Glutamatergic neuron (in vitro differentiated cells): ENCODE data around the gene EXOC4. TPM values are rescaled to one million over a fixed set of nuclear protein-coding genes. Genes with fewer than 3 reads are reported as not detected.

Experiments
- DNase-seq: peaks from one replicate; pipeline ENCODE4 v3.0.0; 2022
- H3K27ac Mint-ChIP-seq: one replicate; pipeline ENCODE4 v1.8.0; 2020; ENCODE audit warnings: mild to moderate bottlenecking, mixed read lengths, inconsistent platforms; ENCODE audit not compliant: unreplicated experiment
- H3K27me3 Mint-ChIP-seq: one replicate; pipeline ENCODE4 v1.8.0; 2020; ENCODE audit warnings: mild to moderate bottlenecking, moderate library complexity, mixed read lengths, inconsistent platforms; ENCODE audit not compliant: unreplicated experiment
- H3K36me3 Mint-ChIP-seq: one replicate; pipeline ENCODE4 v1.8.0; 2020; ENCODE audit warnings: mild to moderate bottlenecking, mixed read lengths, inconsistent platforms; ENCODE audit not compliant: unreplicated experiment
- H3K4me1 Mint-ChIP-seq: one replicate; pipeline ENCODE4 v1.8.0; 2020; ENCODE audit warnings: mild to moderate bottlenecking, low read depth, mixed read lengths, inconsistent platforms; ENCODE audit not compliant: unreplicated experiment
- H3K4me3 Mint-ChIP-seq: one replicate; pipeline ENCODE4 v1.8.0; 2020; ENCODE audit warnings: mild to moderate bottlenecking, mixed read lengths, inconsistent platforms; ENCODE audit not compliant: unreplicated experiment
- H3K9me3 Mint-ChIP-seq: one replicate; pipeline ENCODE4 v1.8.0; 2020; ENCODE audit warnings: mild to moderate bottlenecking, moderate library complexity, mixed read lengths, inconsistent platforms; ENCODE audit not compliant: unreplicated experiment
- total RNA-seq: library from RNA; stranded (reverse); fragmentation: NEBNext Ultra II Directional; extraction: Animal tissue kit (Norgen Biotek cat#: 25700); gene quantifications from one replicate; pipeline ENCODE4 v1.2.1, GENCODE V29; 2021; ENCODE audit not compliant: unreplicated experiment
- TF ChIP-seq, protein P1 (sequence below): fragments of 200-600 bp; sonication (generic); IDR thresholded peaks from one replicate; pipeline ENCODE4 v1.5.0; 2021; ENCODE audit not compliant: partially characterized antibody, unreplicated experiment

EXOC4 gene
- total RNA-seq, 1 donor from 2014 or later = 73.8 TPM

DNA sequence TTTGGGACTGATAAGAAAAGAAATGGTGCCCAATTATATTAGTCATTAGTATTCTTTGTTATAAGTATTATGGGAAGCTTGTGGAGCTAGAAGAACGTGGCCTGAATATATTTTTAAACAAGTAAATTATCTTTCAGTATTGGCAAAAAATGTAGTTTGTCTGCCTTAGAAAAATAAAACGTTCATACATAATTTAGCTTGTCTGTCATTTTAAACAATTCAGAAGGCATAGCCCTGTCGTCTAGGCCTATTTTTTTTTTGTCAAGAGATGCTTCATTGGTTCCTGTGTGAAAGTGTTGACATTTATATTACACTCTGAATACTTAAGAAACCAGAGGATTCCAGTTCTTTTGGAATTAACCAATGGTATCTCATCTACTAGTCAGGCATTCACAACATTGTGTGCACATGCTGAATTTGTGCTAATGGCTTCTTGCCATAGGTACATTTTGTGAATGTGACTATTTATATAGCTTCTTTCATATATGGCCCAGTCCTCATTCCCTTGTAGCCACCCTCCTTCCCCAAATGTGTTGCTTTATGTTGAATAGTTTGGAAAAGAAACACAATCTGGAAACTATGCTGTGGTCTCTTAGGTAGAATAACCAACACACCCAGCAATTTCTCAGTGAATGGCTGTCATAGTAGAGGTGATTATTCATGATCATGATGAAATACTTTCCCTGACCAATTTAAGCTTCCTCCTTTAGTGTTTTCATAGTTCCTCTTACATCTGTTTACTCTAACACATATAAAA lies 435.8 kb downstream of the EXOC4 start:
- no peak for DNase-seq
- H3K27ac Mint-ChIP-seq = no peak overlapping the region
- H3K4me3 Mint-ChIP-seq = no peak overlapping the region
- H3K36me3 Mint-ChIP-seq = no peaks in the 10 kb centered on the region
- TF ChIP-seq, protein P1, sequence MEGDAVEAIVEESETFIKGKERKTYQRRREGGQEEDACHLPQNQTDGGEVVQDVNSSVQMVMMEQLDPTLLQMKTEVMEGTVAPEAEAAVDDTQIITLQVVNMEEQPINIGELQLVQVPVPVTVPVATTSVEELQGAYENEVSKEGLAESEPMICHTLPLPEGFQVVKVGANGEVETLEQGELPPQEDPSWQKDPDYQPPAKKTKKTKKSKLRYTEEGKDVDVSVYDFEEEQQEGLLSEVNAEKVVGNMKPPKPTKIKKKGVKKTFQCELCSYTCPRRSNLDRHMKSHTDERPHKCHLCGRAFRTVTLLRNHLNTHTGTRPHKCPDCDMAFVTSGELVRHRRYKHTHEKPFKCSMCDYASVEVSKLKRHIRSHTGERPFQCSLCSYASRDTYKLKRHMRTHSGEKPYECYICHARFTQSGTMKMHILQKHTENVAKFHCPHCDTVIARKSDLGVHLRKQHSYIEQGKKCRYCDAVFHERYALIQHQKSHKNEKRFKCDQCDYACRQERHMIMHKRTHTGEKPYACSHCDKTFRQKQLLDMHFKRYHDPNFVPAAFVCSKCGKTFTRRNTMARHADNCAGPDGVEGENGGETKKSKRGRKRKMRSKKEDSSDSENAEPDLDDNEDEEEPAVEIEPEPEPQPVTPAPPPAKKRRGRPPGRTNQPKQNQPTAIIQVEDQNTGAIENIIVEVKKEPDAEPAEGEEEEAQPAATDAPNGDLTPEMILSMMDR = no peak
- H3K27me3 Mint-ChIP-seq = no peaks in the 10 kb centered on the region
- H3K9me3 Mint-ChIP-seq = peaks cover 3% of the 10 kb centered on the region
- no peaks in the 10 kb centered on the region for H3K4me1 Mint-ChIP-seq

DNA sequence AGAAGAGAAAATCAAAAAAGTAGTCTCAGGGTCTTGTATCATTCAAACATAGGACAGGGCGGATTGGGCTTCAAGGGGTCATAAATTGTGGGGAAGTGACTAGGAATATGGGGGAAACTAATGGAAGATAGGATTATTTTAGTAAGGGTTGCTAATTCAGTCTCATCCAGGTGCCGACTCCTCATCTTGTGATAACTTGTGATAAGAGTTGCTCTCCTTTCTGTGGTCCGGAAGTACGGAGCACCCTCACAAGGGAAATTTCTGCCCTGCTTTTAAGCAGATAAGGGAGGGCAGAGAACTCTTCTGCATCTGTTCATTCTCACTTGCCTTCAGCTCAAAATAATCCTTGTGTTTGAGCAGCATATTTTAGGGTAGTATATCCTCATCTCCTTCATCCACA lies 437.9 kb downstream of the EXOC4 start:
- H3K27ac Mint-ChIP-seq = no peak overlapping the region
- TF ChIP-seq, protein P1 = no peak
- no peak for DNase-seq
- H3K9me3 Mint-ChIP-seq = peaks cover 3% of the 10 kb centered on the region
- no peaks in the 10 kb centered on the region for H3K36me3 Mint-ChIP-seq
- H3K4me3 Mint-ChIP-seq = no peak overlapping the region
- H3K27me3 Mint-ChIP-seq = no peaks in the 10 kb centered on the region
- H3K4me1 Mint-ChIP-seq = no peaks in the 10 kb centered on the region

DNA sequence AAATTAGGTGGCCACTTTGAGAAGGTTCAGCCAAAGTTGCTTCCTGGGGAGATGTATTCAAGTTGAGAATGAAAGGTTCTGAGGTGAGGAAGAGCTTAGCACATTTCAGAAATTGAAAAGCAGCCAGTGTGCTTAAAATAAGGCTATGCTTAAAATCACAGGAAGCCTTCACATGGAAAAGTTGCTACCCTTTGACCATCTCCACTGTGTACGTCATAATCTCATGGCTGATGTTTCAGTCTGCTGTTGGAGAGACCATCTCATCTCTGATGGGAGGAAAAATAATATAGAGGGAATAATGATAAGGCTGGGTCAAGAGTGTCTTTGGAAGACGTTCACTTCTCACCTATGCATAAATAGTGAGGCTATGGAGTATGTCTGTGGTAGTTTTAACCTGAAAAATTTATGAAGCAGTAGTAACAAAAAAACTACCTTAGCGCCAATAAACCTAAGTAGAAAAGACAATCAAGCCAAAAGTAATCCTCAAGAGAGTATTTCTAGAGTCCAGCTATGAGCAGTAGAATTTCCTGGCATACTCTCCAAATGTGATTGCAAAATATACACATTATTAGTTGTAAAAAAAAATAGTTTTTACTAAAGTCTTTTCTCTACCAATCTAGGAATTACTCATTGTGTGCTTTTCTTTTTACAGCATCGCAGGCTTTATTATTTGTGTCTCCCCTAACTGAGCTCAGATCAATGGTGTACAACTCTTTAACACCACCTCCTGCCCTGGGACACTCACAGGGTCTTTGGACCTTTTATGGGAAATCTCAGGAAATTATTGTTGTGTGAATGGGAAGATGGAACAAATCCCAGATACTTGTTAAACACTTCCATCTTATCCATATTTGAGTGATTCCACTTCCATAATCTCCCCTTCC lies 439.1 kb downstream of the EXOC4 start:
- Mint-ChIP-seq H3K9me3 (no peaks in the 10 kb centered on the region), H3K4me1 (peaks cover 3% of the 10 kb centered on the region), H3K27me3 (no peaks in the 10 kb centered on the region), H3K4me3 (no peak overlapping the region), H3K36me3 (no peaks in the 10 kb centered on the region), H3K27ac (no peak overlapping the region)
- TF ChIP-seq, protein P1 = no peak
- DNase-seq = no peak

DNA sequence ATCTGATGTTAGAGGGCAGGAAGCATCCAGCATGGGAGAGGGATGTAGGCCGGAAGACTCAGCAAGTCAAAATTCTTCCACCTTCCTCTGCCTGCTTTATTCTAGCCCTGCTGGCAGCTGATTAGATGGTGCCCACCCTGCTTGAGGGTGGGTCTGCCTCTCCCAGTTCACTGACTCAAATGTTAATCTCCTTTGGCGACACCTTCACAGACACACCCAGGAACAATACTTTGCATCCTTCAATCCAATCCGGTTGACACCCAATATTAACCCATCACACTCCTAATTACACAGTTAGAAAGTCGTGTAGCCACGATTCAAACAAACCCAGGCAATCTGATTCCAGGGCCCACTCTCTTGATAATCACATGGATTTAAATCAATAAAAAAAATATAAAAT lies 440.4 kb downstream of the EXOC4 start:
- Mint-ChIP-seq H3K36me3 (no peaks in the 10 kb centered on the region), H3K9me3 (no peaks in the 10 kb centered on the region), H3K4me3 (no peak overlapping the region), H3K27me3 (no peaks in the 10 kb centered on the region), H3K4me1 (peaks cover 3% of the 10 kb centered on the region), H3K27ac (no peak overlapping the region)
- TF ChIP-seq, protein P1 = no peak
- no peak for DNase-seq

DNA sequence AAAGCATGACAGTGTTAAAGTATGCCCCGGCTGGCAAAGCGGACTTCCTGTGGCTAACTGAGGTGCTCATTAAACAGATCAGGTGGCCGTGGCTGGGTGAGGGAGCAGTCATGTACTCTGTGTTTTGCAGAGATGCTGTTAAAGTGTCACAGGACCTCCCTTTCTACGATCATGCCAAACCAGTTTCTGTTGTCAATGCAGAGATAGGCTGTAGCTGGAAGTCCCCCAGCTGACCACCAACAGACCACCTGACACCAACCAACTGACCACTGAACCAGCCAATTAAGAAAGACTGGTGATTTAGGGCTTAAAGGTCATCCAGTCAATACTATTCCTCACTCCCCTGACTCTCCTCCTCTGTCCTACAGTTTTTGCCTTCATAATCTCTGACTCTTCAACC lies 443.2 kb downstream of the EXOC4 start:
- Mint-ChIP-seq H3K4me3 (no peak overlapping the region), H3K27ac (no peak overlapping the region)

More for the DNA sequence above, 443.2 kb downstream of the EXOC4 start:
- DNase-seq = no peak
- TF ChIP-seq, protein P1 = no peak
- no peaks in the 10 kb centered on the region for H3K27me3 Mint-ChIP-seq
- H3K4me1 Mint-ChIP-seq = peaks cover 3% of the 10 kb centered on the region
- no peaks in the 10 kb centered on the region for H3K9me3 Mint-ChIP-seq
- H3K36me3 Mint-ChIP-seq = no peaks in the 10 kb centered on the region
